Measurements from ENCODE around the gene PTPRE.

DNA sequence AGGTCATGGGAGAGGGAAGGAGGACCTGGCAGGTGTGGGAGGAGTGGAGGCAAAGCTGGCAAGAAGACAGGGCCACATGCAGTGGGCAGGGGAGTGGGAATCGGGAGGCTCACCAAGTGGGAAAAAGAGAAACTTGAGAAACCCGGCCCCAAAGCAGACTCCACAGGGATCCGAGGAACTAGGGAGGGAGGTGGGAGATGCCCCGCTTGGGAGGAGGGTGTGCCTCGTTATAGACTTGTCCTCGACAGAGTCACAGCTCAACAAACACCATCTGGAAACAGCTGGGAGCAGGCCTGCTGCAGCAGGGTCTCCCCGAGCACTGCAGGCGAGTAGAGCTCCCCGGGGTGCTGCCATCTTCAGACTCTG lies 164.5 kb downstream of the PTPRE start:
- TF ChIP-seq EZH2 (IDR thresholded peaks at IDR 0.05), result no peak
- TF ChIP-seq POLR2AphosphoS5 (IDR thresholded peaks at IDR 0.05; ENCODE audit: borderline replicate concordance, low read depth, low read length), result no peak
- no peak for TF ChIP-seq FOXP2 (optimal IDR thresholded peaks at IDR 0.05; ENCODE audit: control extremely low read depth, extremely low read length, insufficient read depth)
